Thoracic aorta (tissue), 2 donors: ENCODE data around the gene QARS1. TPM values are rescaled to one million over a fixed set of nuclear protein-coding genes. Genes with fewer than 3 reads are reported as not detected.

Source experiments
- ATAC-seq: fragments of 150-250 bp; one replicate; pipeline ENCODE4 v1.8.0; 2017; ENCODE audit warnings: low read depth; ENCODE audit not compliant: insufficient number of reproducible peaks, low FRiP score
- DNase-seq: peaks from one replicate; pipeline ENCODE4 v3.0.0-alpha.2; 2020; ENCODE audit warnings: low spot score
- H3K27ac ChIP-seq, 2 donors: fragments of 200-600 bp; sonication (generic); 1 replicate in 1 of 2; 2 replicates in 1 of 2; pipeline ENCODE4 v1.5.1; 2016; ENCODE audit warnings: mild to moderate bottlenecking in 2 of 2, moderate library complexity in 2 of 2
- H3K27me3 ChIP-seq: fragments of 200-600 bp; sonication (generic); replicated peaks from 2 replicates; pipeline ENCODE4 v1.6.0; 2016; ENCODE audit warnings: mild to moderate bottlenecking; ENCODE audit not compliant: insufficient read depth
- H3K36me3 ChIP-seq: fragments of 200-600 bp; sonication (generic); one replicate; pipeline ENCODE4 v1.5.1; 2016
- H3K4me1 ChIP-seq, 2 donors: fragments of 200-600 bp; sonication (generic); 1 replicate in 1 of 2; 2 replicates in 1 of 2; pipeline versions ENCODE4 v1.5.1 to v1.6.0; 2016; ENCODE audit warnings: low read depth in 2 of 2, mild to moderate bottlenecking in 1 of 2; ENCODE audit not compliant: control insufficient read depth in 1 of 2
- H3K4me3 ChIP-seq: fragments of 200-600 bp; sonication (generic); 2 replicates; pipeline ENCODE4 v1.5.1; 2016; ENCODE audit warnings: mild to moderate bottlenecking
- H3K9me3 ChIP-seq: fragments of 200-600 bp; sonication (generic); 2 replicates; pipeline ENCODE4 v1.5.1; 2016
- total RNA-seq, 2 donors: library from RNA; depleted of rRNA; stranded (reverse); fragments of >200 nt; gene quantifications; one replicate each; pipeline versions ENCODE4 v1.1.0 to v1.2.3, GENCODE V29; 2016
- TF ChIP-seq, protein P1 (sequence below): fragments of 200-600 bp; sonication (generic); IDR thresholded peaks from one replicate; pipeline ENCODE4 v1.5.1; 2019; ENCODE audit warnings: antibody characterized with exemption

QARS1 gene
- total RNA-seq, 2 donors from 2014 or later, result 143 to 179 TPM

DNA sequence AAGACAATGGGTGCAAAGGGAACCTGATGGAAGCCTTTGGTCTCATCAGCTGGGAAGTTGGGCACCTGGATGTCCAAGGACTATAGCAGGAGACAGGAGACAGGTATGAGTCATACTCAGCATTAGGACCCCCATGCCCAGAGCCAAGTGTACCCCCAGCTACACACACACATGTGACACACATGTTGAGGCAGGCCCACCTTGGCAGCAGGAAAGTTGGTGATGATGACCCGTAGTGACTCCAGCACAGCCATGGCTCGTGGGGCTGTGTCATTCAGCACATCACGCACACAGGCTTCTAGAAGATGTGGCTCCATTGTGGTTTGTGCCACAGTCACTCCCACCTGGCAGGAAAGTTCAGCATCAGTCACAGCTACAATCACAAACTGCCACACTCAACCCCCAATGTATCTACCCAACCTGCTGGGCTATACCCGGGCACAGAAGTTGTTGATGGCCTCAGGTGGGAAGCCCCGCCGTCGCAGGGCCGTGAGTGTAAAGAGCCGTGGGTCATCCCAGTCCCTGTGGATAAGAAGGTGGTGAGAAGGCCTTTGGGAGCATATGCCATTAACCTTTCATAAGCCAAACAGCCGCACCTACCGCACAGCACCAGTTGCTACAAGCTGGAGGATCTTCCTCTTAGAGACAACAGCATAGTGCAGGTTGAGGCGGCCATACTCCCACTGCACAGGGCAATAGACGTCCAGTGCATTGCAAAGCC is 5.5 kb downstream of the QARS1 start:
- no peak for DNase-seq
- Histone ChIP-seq H3K36me3 (peaks cover 47% of the 10 kb centered on the region), H3K27ac (no peak overlapping the region), H3K4me1 (peaks cover 11 to 18% of the 10 kb centered on the region in 2 donors), H3K9me3 (no peaks in the 10 kb centered on the region), H3K27me3 (no peaks in the 10 kb centered on the region), H3K4me3 (no peak overlapping the region)
- TF ChIP-seq, protein P1, sequence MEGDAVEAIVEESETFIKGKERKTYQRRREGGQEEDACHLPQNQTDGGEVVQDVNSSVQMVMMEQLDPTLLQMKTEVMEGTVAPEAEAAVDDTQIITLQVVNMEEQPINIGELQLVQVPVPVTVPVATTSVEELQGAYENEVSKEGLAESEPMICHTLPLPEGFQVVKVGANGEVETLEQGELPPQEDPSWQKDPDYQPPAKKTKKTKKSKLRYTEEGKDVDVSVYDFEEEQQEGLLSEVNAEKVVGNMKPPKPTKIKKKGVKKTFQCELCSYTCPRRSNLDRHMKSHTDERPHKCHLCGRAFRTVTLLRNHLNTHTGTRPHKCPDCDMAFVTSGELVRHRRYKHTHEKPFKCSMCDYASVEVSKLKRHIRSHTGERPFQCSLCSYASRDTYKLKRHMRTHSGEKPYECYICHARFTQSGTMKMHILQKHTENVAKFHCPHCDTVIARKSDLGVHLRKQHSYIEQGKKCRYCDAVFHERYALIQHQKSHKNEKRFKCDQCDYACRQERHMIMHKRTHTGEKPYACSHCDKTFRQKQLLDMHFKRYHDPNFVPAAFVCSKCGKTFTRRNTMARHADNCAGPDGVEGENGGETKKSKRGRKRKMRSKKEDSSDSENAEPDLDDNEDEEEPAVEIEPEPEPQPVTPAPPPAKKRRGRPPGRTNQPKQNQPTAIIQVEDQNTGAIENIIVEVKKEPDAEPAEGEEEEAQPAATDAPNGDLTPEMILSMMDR, result no peak
- no peak for ATAC-seq

DNA sequence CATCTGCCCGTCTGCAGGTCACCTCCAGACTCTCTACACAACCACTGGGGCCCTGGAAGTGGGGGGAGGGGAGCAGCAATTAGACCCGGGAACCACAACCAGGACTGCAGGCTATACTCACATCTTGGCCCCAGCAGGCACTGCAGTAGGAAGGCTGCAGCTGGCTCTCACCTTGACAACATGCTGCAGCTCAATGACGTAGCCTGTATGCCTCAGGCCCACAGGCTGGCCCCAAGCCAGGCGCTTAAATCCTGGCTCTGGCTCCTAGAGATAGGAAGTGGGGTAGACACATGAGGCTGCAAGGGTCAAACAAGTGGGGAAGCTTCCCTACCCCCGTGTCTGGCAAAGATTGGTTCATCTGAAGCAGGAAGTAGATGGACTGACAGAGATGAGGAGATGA is 6.1 kb downstream of the QARS1 start:
- no peak for ATAC-seq
- H3K27me3 ChIP-seq, result no peaks in the 10 kb centered on the region
- TF ChIP-seq, protein P1, result no peak
- H3K36me3 ChIP-seq, result peaks cover 47% of the 10 kb centered on the region
- H3K4me3 ChIP-seq, result no peak overlapping the region
- H3K4me1 ChIP-seq, result peaks cover 6 to 11% of the 10 kb centered on the region in 2 donors
- H3K9me3 ChIP-seq, result no peaks in the 10 kb centered on the region
- H3K27ac ChIP-seq, result no peak overlapping the region
- DNase-seq, result no peak

DNA sequence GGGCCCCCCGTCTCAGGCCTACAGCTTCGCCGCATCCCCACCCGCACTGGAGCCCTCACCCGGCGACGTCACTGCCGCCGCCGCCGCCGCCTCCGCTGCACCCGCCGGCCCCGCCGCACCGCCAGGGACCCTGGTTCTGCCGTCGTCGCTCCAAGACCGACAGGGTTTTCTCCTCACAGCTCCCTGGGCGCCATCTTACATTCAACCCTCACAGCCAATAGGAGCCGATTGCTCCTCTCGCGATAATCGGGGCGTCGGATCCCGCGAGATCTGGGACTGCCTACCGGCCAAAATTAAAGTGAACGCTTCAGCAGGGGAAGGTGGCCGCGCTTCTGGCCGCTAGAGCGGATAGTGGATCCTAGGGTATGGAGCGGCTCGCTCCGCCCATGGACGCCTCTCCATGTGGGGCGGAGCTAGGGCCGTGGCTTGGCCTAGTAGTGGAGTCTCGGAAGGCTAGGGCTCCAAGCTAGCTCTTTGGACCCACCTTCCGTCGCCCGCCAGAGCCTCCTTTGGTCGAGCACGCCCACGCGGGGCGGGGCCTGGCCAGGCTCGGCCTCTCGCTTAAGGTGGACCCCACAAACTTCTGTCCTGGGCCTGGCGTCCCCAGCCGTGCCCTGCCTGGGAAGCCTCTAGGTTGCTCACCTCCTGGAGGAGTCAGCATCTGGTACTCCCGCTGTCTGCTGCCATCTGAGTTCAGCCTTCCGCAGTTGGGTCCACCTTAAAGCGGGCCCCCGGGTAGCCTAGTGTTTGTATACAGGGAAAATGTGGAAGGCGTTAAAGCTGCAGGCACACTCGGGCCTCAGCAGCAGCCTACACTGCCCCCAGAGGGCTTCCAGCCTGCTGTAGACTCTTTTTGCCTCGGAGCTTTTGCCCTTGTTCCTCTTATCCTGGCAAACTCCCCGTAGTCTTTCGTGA is 10.4 kb downstream of the QARS1 start, which contains the start of gene QRICH1:
QRICH1 (minus strand) TSS at position 219 of the 915 bp plus-strand sequence. CDS start 17,054 bp downstream, outside the sequence.
- Histone ChIP-seq H3K27ac (peak within 1 kb of the TSS; percentile 93 to 97), H3K36me3 (peaks cover 14% of the 10 kb centered on the region), H3K4me3 (peak within 1 kb of the TSS; percentile 94), H3K4me1 (peaks cover 29 to 45% of the 10 kb centered on the region in 2 donors), H3K9me3 (no peaks in the 10 kb centered on the region), H3K27me3 (no peaks in the 10 kb centered on the region)
- TF ChIP-seq, protein P1, result peak; percentile 45
- ATAC-seq, result peak; percentile 94
- DNase-seq, result peak; percentile 89

DNA sequence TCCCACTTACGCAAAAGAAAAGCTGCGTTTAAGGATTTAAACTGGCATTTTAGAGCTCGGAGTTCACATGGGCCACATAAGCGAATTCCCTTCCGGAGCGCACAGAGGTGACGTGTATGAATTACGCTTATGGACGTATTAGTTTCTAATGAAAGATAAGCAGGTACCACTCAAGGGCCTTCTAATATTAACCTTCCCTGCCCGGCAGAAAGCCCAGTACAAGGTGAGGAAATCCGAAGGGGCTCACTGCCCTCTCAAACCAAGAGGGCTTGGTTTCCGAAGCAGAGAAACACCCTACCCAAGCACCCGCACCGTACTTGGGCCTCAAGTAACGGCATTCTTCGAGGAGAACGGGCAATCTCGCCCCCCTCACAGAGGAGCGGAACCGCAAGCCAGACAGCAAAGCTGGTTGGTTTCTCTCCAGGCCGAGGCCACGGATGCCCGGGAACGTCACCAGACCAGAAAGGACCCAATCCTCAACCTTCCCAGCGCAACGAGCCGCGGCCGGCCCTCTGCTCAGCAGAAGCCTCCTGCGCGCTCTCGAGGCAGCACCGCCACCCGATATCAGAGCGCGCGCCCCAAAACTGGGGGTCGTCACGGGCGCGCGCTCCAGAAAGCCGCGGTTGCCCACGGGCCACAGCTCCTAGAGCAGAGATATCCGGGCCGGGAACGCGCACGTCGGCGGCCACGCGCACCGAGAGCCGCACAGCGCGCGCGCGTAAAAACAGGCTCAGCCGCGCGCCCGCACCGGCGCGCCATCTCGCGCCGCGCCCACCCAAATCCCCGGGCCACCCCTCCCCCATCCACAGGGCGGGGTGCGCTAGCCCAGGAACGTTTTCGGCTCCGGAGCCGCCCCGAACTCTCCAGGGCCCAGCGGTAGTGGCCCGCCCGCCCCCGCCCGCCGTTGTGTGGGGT is 11.4 kb downstream of the QARS1 start:
- peak overlapping the region; percentile 94 for H3K4me3 ChIP-seq
- H3K27ac ChIP-seq, result peak overlapping the region; percentile 93 to 97
- no peak for DNase-seq
- ATAC-seq, result peak; percentile 18
- H3K36me3 ChIP-seq, result peaks cover 5% of the 10 kb centered on the region
- H3K4me1 ChIP-seq, result peaks cover 30 to 48% of the 10 kb centered on the region in 2 donors
- no peaks in the 10 kb centered on the region for H3K9me3 ChIP-seq
- TF ChIP-seq, protein P1, result no peak
- H3K27me3 ChIP-seq, result no peaks in the 10 kb centered on the region
